DND-41 (cell line): ENCODE results near the gene GNPAT.

Source experiments
- CTCF ChIP-seq: IDR thresholded peaks from 2 replicates; pipeline ENCODE4 v1.5.1; 2012; ENCODE audit warnings: borderline replicate concordance, low read length, moderate library complexity, mild to moderate bottlenecking; ENCODE audit not compliant: poor library complexity, severe bottlenecking; ENCODE audit errors: extremely low read depth
- EZH2 ChIP-seq: IDR thresholded peaks from 3 replicates; pipeline ENCODE4 v1.6.1; 2012; ENCODE audit warnings: borderline replicate concordance, low read depth, mild to moderate bottlenecking, moderate library complexity, low read length, inconsistent platforms; ENCODE audit not compliant: severe bottlenecking

- TF ChIP-seq CTCF (no peak), EZH2 (no peak)
These were observed 85.2 kb downstream of the GNPAT start for GRCh38 chr1:231326248-231326647.
